GM19468 (cell line): ENCODE results near the gene MED15.
"Not testable (repeated sequence)": the region's sequence is repeated elsewhere in the genome, so short reads cannot be mapped to it uniquely, and the experiment has no call there.

Experiments
- ATAC-seq: cut with Tn5 transposase; IDR thresholded peaks from one replicate; pipeline ENCODE4 v1.9.1; 2021; ENCODE audit warnings: mild to moderate bottlenecking, moderate library complexity, moderate number of reproducible peaks; ENCODE audit not compliant: unreplicated experiment; ENCODE audit errors: extremely low read depth

The MED15 gene

DNA sequence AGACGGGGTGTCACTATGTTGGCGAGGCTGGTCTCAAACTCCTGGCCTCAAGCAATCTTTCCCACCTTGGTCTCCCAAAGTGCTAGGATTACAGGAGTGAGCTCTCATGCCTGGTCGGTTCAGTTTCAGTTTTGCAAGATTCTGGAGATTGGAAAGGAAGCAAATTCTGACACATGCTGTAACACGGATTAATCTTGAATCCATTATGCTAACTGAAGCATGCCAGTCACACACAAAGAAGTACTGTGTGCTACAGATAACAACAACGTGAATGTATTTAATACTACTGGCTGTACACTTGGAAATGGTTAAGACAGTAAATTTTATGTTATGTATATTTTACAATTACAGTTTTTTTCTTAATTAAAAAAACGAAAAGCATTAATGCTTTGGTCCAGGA is 107.6 kb downstream of the MED15 start:
- ATAC-seq, result no peak

DNA sequence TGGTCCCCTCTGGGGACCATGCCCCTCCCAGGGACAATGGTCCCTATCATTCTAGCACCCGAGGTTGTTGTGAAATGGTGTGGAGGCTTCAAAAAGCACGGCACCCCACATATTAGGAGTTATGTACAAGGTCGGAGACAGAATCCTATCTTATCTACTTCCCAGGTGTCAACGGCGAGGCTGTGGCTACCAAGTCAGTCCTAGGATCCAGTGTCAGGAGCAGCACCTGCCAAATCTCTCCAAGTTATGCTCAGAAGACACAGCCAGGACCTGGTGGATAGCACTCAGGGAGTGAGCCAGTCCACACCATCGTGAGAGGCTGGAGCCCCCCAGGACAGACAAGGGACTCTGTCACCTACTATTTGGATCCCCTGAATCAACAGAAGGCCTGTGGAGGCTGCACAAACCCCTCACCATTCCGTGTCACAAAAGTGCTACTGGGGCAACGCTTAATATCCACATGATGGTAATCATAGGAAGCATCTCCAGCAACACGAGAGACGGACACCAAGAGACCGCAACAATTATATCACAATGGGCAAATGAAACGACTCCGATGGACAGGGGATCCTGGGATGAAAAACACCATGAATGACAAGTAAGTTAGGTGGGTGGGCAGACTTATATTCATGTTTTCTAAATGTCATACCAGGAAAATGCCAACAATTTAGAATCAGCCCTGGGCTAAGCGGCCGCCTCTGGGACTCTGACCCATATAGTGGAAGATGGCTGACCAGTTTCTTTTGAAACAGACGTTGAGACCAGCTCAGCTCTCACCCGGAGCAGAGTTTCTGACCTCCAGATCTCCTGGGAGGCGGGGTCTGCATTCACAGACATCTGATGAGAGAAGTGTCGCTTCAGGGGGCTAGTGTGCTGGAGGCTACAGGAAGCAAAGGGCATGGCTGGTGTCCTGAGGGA is 108.4 kb downstream of the MED15 start:
- no peak for ATAC-seq

DNA sequence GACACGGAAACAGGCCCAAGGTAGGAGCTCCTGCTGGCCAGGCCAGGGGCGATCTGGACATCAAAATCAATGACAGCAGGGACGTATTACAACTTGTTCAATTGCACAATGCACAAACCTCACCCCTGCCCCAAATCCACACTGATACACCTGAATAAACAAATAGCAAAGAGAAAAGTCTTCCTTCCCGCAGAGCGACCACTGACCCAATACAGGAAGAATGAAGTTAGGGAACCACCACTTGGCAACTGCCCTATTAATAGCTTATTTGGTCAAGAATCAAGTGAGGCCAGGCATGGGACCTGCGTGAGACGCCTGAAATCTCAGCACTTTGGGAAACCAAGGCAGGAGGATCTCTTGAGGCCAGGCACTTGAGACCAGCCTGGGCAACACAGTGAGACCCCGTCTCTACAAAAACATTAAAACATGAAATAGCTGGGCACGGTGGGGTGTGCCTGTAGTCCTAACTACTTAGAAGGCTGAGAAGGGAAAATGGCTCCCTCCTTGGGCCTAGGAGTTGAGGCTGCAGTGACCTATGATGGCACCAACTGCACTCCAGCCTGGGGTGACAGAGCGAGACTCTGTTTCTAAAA is 109.1 kb downstream of the MED15 start:
- ATAC-seq, result no peak

DNA sequence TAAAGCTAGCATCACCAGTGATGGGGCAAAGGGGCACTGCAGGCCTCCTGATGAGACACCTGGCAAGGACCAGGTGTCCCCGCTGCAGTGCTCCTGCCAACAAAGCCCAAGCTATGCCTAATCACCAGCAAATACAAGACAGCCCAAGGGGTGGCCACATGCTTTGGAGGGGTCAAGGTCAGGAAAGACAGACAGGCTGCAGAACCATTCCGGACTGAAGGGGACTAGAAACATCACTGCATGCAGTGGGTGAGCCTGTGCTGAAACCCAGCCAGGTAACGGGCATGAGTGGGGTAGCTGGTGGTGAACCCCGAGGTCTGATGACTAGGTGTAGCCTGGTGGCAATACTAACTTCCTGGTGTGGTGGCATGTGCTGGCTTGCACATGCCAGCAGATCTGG is 111.1 kb downstream of the MED15 start:
- ATAC-seq, result no peak

DNA sequence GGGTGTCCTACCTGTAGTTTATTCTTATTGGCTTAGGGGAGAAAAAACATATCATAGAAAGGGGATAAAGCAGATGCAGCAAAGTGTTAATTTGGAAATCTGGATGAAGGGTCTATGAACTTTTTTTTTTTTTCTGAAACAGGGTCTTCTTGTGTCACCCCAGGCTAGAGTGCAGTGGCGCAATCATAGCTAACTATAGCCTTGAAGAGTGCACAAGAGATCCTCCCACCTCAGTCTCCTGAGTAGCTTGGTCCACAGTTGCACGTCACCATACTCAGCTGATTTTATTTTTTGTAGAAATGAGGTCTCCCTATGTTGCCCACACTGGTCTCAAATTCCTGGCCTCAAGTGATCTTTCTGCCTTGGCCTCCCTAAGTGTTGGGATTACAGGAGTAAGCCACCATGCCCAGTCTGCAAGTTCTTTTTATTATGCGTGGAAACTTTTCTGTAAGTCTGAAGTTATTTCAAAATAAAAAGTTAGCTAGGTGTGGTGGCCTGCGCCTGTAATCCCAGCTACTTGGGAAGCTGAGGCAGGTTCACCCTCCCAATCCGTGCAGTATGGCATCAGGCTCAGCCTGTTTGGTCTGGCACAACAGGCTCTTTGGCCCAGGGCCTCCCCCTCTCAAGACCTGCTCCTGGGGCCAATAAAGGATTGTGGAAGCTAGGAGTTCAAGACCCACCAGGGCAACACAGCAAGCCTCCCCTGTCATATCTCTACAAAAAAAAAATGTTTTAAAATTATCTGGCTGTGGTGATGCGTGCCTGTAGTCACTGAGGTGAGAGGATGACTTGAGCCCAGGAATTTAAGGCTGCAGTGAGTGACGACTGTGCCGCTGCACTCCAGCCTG is 111.9 kb downstream of the MED15 start:
- ATAC-seq, result no peak

DNA sequence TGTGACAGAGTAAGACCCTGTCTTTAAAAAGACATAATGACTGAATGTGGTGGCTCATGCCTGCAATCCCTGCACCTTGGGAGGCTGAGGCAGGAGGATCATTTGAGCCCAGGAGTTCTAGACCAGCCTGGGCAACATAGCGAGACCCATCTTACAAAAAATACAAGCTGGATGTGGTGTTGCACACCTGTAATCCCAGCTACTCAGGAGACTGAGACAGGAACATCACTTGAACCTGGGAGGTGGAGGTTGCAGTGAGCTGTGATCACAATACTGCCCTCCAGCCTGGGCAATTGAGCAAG is 112.4 kb downstream of the MED15 start:
- not testable (repeated sequence) for ATAC-seq

DNA sequence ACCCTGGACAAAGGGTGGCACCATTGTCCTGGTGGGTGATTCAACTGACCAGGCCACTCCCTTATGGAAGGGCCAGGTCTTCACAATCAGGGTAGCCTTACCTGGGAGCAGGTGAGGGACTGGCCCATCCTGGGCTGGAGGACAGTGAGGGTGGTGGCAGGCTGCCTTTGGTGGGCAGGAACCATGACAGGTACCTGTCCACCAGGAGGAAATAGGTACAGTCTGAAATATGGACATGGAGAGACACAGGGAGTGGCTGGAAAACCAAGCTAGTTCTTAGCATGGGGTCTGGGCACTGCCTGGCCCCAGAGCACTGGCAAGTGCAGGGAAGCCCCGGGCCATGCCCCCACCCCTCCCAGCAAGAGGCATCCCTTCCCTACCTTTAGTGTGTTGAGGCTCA is 113.8 kb downstream of the MED15 start:
- ATAC-seq, result no peak

DNA sequence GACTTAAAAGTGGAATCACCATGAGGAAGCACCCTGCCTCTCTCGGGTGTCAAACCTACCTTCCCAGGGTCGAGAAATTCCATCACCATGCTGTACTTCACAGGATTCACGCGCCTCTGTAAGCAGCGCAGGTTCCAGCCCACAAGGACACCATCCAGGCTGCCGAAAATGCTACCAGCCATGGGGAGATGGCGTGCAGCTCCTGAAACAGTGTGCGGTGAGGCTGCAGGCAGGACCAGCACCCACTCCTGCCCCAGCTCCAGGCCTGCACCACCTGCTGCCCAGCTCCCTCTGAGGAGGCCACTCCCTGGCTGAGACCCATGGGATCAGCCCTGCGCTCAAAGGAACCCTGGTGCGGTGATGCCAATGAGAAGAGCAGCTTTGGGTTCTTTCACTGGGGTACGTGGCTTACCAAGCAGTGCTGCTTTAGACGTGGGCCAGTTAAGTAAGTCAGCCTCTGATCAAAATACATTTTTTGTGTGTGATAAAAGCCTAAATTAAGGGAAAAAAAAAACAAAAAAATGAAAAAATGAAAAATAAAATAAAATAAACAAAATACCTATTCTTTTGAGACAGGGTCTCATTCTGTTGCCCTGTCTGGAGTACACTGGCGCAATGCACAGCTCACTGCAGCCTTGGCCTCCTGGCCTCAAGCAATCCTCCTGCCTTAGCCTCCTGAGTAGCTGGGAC is 115.4 kb downstream of the MED15 start:
- no peak for ATAC-seq

DNA sequence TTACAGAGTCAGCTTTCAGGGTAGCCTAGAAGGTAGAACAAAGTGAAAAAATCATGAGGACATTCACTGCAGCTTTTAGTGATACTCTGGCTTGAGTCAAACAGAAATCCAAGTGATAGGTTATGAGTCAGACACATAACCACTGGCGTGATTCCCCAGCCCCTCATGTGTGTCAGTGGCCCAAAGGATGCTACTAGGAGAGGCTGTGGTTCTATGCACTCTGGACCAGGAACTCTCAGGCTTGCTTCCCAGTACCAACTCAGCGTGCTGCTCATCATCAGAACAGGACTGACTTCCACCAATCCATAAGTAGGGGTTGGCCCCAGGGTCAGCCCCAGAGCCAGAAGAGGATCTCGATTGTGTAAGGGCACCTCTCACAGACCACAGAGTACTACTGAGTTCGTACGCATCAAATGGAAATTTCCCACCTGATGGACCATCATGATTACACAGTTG is 116.8 kb downstream of the MED15 start:
- ATAC-seq, result no peak

DNA sequence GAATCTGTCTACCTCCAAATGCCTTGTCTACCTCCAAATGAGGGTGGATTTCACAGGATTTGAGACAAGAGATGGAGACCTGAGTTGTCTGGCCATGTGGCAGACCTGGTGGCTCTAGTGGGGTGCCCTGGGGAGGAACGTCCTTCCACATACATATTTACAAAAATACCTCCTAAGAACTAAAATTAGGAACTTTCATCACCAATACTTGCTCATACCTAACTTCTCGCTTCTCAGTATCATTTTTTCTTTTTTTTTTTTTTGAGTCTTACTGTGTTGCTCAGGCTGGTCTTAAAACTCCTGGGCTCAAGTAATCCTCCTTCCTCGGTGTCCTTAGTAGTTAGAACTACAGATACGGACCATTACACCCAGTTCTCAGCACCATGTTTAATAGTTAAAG is 117.9 kb downstream of the MED15 start:
- no peak for ATAC-seq

DNA sequence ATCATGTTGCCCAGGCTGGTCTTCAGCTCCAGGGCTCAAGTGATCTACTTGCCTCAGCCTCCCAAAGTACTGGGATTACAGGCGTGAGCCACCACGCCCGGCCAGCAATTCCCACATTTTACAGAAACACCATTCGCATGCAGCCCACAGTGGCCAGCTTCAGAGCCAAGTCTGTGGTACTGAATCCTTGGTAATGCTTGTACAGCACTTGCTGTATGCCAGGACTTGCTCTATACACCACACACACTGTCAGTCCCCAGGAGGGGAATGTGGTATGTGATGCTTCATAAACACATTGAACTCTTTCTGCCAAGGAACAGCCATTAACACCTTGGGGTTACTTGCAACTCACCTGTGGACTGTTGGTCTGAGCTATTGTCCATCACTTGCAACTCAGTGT is 119.4 kb downstream of the MED15 start:
- no peak for ATAC-seq

DNA sequence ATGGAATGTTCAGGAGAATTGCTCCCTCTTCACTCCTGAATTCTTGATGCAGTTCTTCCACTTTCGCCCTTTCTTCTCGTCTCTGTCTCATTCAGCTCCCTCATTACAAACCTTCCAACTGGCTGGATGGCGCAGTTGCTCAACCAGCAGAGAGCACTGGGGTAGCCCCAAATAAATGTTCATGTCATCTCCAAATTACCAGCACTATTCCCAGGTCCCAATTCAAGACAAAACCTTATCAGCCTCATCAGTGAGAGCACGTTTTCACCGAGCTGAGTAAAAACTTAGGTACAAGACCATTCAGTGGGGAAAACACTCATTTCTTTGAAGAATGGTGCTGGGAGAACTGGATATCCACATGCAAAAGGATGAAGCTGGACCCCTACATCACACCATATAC is 120.0 kb downstream of the MED15 start:
- ATAC-seq, result no peak

DNA sequence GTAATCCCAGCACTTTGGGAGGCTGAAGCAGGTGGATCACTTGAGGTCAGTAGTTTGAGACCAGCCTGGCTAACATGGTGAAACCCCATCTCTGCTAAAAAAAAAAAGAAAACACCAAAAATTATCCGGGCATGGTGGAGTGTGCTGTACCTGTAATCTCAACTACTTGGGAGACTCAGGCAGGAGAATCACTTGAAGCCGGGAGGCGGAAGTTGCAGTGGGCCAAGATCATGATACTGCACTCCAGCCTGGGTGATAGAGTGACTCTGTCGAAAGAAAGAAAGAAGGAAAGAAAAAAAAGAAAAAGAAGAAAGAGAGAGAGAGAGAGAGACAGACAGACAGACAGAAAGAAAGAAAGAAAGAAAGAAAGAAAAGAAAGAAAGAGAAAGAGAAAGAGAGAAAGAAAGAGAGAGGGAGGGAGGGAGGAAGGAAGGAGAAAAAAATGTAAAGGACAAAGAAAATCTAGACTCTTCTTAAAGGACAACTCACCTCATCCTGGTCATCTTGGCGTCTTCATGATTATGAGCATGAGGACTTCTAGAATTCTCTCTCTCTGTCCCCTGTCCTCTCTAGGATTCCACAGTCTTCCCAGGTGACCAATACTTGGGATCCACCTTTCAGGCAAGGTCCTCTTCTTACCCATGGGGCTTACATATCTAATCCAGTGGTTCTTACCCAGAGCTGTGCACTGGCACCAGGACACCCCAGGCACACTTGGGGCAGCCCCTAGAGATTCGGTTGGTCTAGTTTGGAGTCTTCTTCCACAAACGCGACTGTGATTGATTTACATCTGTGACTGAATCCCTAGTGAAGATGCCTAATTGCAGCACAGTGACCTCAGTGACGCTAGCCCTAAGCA is 120.9 kb downstream of the MED15 start:
- ATAC-seq, result no peak

DNA sequence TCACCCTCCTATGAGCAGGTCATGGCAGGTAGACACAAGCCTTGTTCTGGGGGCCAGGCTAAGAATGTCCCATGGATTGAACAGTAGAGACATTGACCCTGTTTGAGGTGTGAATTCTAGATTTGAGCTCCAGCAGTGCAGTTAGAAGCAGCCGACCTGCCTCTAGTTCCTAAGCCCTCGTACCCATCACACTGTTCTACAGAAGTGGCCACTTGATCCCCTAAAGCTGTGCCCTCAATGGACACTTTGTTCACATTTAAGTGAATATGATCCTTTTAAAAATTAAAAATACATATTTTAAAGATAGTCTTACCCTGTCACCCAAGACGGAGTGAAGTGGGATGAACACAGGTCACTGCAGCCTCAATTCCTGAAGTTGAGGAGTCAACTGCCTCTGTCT is 122.0 kb downstream of the MED15 start:
- ATAC-seq, result no peak

DNA sequence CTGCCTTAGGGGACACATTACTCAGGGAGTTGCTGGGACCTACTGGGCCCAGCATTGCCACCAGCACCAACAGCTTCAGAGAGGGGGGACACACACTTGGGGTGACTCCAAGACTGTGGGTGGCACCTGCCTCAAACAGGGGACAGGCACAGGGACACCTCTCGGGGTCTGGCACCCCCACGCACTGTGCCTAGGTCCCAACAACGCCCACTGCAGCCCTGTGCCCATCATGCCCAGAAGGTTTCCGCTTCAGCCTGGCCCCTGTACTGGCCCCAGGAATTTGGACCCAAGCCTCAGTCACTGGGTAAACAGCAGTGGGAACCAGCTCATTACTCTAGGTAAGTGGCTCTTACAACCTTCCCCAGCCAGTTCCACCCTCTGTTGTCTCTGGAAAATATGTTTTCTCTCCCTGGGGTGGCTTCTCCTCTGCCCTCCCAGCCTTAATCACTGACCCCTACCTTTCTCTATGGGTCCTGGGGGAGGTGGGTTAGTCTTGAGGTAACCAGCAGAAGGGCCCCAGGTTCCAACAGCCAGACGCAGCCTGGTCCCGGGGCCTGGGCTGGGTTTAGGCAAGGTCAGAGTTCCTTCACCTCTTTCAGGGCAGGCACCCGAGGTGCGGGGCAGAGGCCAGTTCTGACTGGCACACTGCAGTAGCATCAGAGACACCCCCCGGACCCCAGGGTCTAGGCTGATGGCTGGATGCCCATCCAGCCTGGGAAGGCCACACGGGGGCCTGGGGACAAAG is 123.6 kb downstream of the MED15 start:
- no peak for ATAC-seq

DNA sequence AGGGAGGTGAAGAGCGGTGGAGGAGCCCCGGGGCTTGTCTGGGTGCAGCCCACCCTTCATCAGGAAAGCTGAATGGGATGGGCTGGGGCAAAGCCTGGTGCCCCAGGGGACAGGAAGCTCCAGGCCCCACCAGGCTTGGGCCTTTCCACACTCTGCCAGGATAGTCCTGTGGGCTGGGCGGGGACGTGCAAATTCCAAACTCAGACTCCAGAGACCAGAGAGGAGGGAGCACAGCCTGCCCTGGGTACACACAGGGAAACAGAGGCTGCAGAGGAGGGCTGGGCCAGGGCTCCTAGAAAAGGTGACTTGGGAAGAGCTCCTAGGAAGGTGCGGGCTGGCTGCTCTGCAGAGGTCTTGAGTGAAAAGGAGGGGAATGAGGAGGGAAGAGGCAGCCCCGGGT is 124.7 kb downstream of the MED15 start:
- no peak for ATAC-seq

DNA sequence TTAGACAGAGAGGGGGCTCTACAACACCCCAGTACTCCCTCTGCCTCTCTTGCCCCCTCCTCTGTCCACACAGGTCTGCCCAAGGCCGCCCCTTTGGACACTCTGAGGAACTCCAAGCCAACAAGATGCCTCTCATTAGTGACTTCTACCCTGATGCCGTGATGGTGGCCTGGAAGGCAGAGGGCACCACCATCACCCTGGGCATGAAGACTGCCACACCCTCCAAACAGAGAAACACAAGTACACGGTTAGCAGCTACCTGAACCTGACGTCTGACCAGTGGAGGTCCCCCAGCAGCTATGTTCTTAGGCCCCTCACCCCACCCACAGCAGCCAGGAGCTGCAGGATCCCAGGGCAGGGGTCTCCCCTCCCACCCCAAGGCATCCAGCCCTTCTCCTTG is 125.1 kb downstream of the MED15 start:
- ATAC-seq, result no peak

DNA sequence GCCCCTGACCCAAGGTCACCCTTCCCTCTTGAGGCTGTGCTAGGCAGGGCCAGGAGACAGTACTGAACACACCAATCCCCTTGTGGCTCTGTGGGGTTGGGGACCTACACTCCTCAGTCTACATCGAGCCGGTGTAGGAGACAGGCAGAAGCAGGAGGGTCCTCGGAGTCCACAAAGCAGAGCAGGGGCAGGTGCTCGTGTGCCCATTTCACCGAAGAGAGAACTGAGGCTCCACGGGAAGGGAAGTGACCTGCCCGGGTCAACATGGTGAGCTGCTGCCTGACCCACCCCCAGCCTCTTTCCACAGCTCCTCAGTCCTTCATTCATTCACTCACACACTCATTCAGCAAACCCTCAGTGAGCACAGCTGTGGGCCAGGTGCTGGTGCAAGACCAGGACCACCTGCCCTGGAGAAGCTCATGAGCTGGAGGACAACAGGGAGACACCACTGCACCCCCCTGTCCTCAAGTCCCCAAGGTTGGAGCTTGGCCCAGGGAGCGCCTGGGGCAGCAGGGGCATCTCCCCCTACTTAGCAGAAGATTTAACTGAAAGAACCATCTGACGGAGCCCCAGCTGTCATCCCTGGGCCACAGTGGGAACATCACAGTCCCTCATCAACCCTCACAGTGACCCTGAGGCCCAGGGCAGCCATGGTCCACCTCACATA is 127.3 kb downstream of the MED15 start:
- ATAC-seq, result no peak
